Aorta (tissue), 5 donors: ENCODE data around the gene LAD1. TPM values are rescaled to one million over a fixed set of nuclear protein-coding genes. Genes with fewer than 3 reads are reported as not detected.

ENCODE experiments used
- ATAC-seq: fragments of 200-7000 bp; cut with Tn5 transposase; one replicate; pipeline ENCODE4 v1.9.1; 2022; ENCODE audit warnings: moderate library complexity; ENCODE audit not compliant: low FRiP score
- DNase-seq, 2 donors: peaks; one replicate each; pipeline ENCODE4 v3.0.0-alpha.2; 2020
- H3K27ac ChIP-seq, 2 donors: one replicate each; pipeline ENCODE4 v1.5.1; 2013; ENCODE audit warnings: low read length in 2 of 2, mild to moderate bottlenecking in 2 of 2, moderate library complexity in 2 of 2, control low read depth in 1 of 2, inconsistent platforms in 1 of 2, low read depth in 1 of 2
- H3K27me3 ChIP-seq, 2 donors: one replicate each; pipeline ENCODE4 v1.6.1; 2013; ENCODE audit warnings: control low read depth in 1 of 2, low read length in 1 of 2, mild to moderate bottlenecking in 1 of 2, moderate library complexity in 1 of 2; ENCODE audit not compliant: insufficient read depth in 2 of 2, control insufficient read depth in 1 of 2
- H3K36me3 ChIP-seq, 2 donors: one replicate each; pipeline ENCODE4 v1.6.1; 2013; ENCODE audit warnings: control low read depth in 1 of 2, low read length in 1 of 2, mild to moderate bottlenecking in 1 of 2; ENCODE audit not compliant: insufficient read depth in 2 of 2, control insufficient read depth in 1 of 2
- H3K4me1 ChIP-seq, 2 donors: one replicate each; pipeline ENCODE4 v1.6.1; 2013; ENCODE audit warnings: low read length in 2 of 2, control low read depth in 1 of 2, mild to moderate bottlenecking in 1 of 2, moderate library complexity in 1 of 2; ENCODE audit not compliant: insufficient read depth in 2 of 2, control insufficient read depth in 1 of 2
- H3K4me3 ChIP-seq, 2 donors: one replicate each; pipeline ENCODE4 v1.5.1; 2013; ENCODE audit warnings: low read length in 2 of 2, control low read depth in 1 of 2, mild to moderate bottlenecking in 1 of 2
- H3K9me3 ChIP-seq: one replicate; pipeline ENCODE4 v1.6.1; 2013; ENCODE audit warnings: mild to moderate bottlenecking, low read length; ENCODE audit not compliant: control insufficient read depth
- WGBS, 2 donors: extraction: QIAGEN DNeasy Blood & Tissue Kit; methylation state at CpG; one replicate each; pipeline ENCODE4 v1.1.7; 2013; 5-methylcytosine and 5-hydroxymethylcytosine counted together
- intact Hi-C, 2 donors: fragments of 100-400 bp; cut with DNase I; formaldehyde crosslinking; loops; one replicate each; pipeline versions ENCODE4 v1.14.2 to v1.15.0; 2022
- polyA plus RNA-seq, 2 donors: library from polyadenylated mRNA; stranded (reverse); fragments of 200-250 nt; gene quantifications; one replicate each; pipeline ENCODE4 v1.2.3, GENCODE V29; 2013
- total RNA-seq, 2 donors: library from RNA; stranded (reverse); fragmentation: NEBNext Ultra II Directional; extraction: Animal tissue kit (Norgen Biotek cat#: 25700); gene quantifications; one replicate each; pipeline ENCODE4 v1.2.1, GENCODE V29; 2021
- donor health status: healthy with polysubstance abuse.
- donor health status: Bipolar disorder and iron deficiency.
- donor health status: DM: no; HTN: no; CAD: no.
- donor health status: DM: no; HTN: no; CAD: no.
- donor health status: DM: yes; HTN: yes; CAD: no.

The LAD1 gene
- total and polyA plus RNA-seq, 4 donors, result 0.71 to 33.8 (median 0.82) TPM; not detected in 1

GRCh38 chr1:201400212-201400851, 1.2 kb upstream of the LAD1 start:
- Histone ChIP-seq H3K27ac (no peak overlapping the region), H3K4me3 (no peak overlapping the region), H3K27me3 (no peaks in the 10 kb centered on the region), H3K9me3 (no peaks in the 10 kb centered on the region), H3K4me1 (no peaks in the 10 kb centered on the region), H3K36me3 (no peaks in the 10 kb centered on the region)
- WGBS, 2 donors, result 91 to 92% methylated on average over 11 of the region's 11 CpGs
- ATAC-seq (no peak), DNase-seq (no peak)
- intact Hi-C loops, result loop anchor here in 1 of 2 donors (10.0 kb wide), 1 partner anchor 146 kb away; no protein-coding TSS in a partner anchor

GRCh38 chr1:201399352-201400126, 415 bp upstream of the LAD1 start:
- no peak for ATAC-seq

GRCh38 chr1:201397675-201398074, 1.4 kb downstream of the LAD1 start:
- Histone ChIP-seq H3K36me3 (no peaks in the 10 kb centered on the region), H3K4me1 (no peaks in the 10 kb centered on the region), H3K4me3 (no peak overlapping the region), H3K27ac (no peak overlapping the region), H3K9me3 (no peaks in the 10 kb centered on the region), H3K27me3 (no peaks in the 10 kb centered on the region)
- 93 to 100% methylated on average over 2 of the region's 2 CpGs for WGBS, 2 donors
- ATAC-seq, result no peak
- no peak for DNase-seq
- intact Hi-C loops, result no loop called here

More at GRCh38 chr1:201399352-201400126, 415 bp upstream of the LAD1 start:
- 9 to 10% methylated on average over 61 to 62 of the region's 62 CpGs for WGBS, 2 donors
- Histone ChIP-seq H3K27ac (no peak overlapping the region), H3K4me1 (no peaks in the 10 kb centered on the region), H3K4me3 (no peak overlapping the region), H3K9me3 (no peaks in the 10 kb centered on the region), H3K27me3 (no peaks in the 10 kb centered on the region), H3K36me3 (no peaks in the 10 kb centered on the region)
- DNase-seq, result no peak
- intact Hi-C loops, result loop anchor here in 1 of 2 donors (10.0 kb wide), 1 partner anchor 145 kb away; no protein-coding TSS in a partner anchor

GRCh38 chr1:201396861-201397464, 2.2 kb downstream of the LAD1 start:
- no peaks in the 10 kb centered on the region for H3K9me3 ChIP-seq
- no peaks in the 10 kb centered on the region for H3K27me3 ChIP-seq
- no peak overlapping the region for H3K4me3 ChIP-seq
- WGBS, 2 donors, result 91 to 98% methylated on average over 10 of the region's 10 CpGs
- DNase-seq (no peak), ATAC-seq (no peak)
- intact Hi-C loops, result no loop called here
- H3K27ac ChIP-seq, result no peak overlapping the region
- H3K4me1 ChIP-seq, result no peaks in the 10 kb centered on the region
- no peaks in the 10 kb centered on the region for H3K36me3 ChIP-seq

- Histone ChIP-seq H3K4me3 (no peak overlapping the region), H3K4me1 (no peaks in the 10 kb centered on the region), H3K27me3 (no peaks in the 10 kb centered on the region), H3K36me3 (no peaks in the 10 kb centered on the region), H3K9me3 (no peaks in the 10 kb centered on the region), H3K27ac (no peak overlapping the region)
- ATAC-seq (no peak), DNase-seq (no peak)
- WGBS, 2 donors, result 95 to 96% methylated on average over 4 of the region's 4 CpGs
- intact Hi-C loops, result no loop called here
These were observed 3.2 kb downstream of the LAD1 start for GRCh38 chr1:201395936-201396335.

GRCh38 chr1:201394591-201394990, 4.5 kb downstream of the LAD1 start:
- Histone ChIP-seq H3K9me3 (no peaks in the 10 kb centered on the region), H3K27ac (no peak overlapping the region), H3K27me3 (no peaks in the 10 kb centered on the region), H3K36me3 (no peaks in the 10 kb centered on the region), H3K4me1 (no peaks in the 10 kb centered on the region), H3K4me3 (no peak overlapping the region)
- ATAC-seq (no peak), DNase-seq (no peak)
- intact Hi-C loops, result no loop called here
- WGBS, 2 donors, result 70 to 78% methylated on average over 3 of the region's 3 CpGs

- no peaks in the 10 kb centered on the region for H3K4me1 ChIP-seq
- no peak overlapping the region for H3K27ac ChIP-seq
- no peaks in the 10 kb centered on the region for H3K36me3 ChIP-seq
- no peaks in the 10 kb centered on the region for H3K27me3 ChIP-seq
- intact Hi-C loops, result no loop called here
- no peak overlapping the region for H3K4me3 ChIP-seq
- H3K9me3 ChIP-seq, result no peaks in the 10 kb centered on the region
- ATAC-seq (no peak), DNase-seq (no peak)
- WGBS, 2 donors, result 65 to 69% methylated on average over 3 of the region's 3 CpGs
These were observed 6.0 kb downstream of the LAD1 start for GRCh38 chr1:201393076-201393475.

- H3K27me3 ChIP-seq, result no peaks in the 10 kb centered on the region
- WGBS, 2 donors, result 81 to 85% methylated on average over 9 of the region's 9 CpGs
- H3K27ac ChIP-seq, result no peak overlapping the region
- H3K36me3 ChIP-seq, result no peaks in the 10 kb centered on the region
- DNase-seq, result no peak
- intact Hi-C loops, result no loop called here
- no peaks in the 10 kb centered on the region for H3K9me3 ChIP-seq
- no peak overlapping the region for H3K4me3 ChIP-seq
- no peaks in the 10 kb centered on the region for H3K4me1 ChIP-seq
- ATAC-seq, result no peak
These were observed 7.2 kb downstream of the LAD1 start for GRCh38 chr1:201391651-201392511.
